Hepatocyte (in vitro differentiated cells): ENCODE results near the gene NHLRC4. TPM values are rescaled to one million over a fixed set of nuclear protein-coding genes. Genes with fewer than 3 reads are reported as not detected.

Experiments used
- DNase-seq: peaks from one replicate; pipeline ENCODE4 v3.0.0-alpha.2; 2016; ENCODE audit warnings: low spot score
- H2AFZ ChIP-seq: fragments of 200-600 bp; sonication (generic); 2 replicates; pipeline ENCODE4 v1.6.0; 2016; ENCODE audit warnings: antibody characterized with exemption, mild to moderate bottlenecking
- H3K27ac ChIP-seq: fragments of 200-600 bp; sonication (generic); 2 replicates; pipeline ENCODE4 v1.5.1; 2016; ENCODE audit warnings: mild to moderate bottlenecking
- H3K27me3 ChIP-seq: fragments of 200-600 bp; sonication (generic); 2 replicates; pipeline ENCODE4 v1.6.1; 2016
- H3K36me3 ChIP-seq: fragments of 200-600 bp; sonication (generic); replicated peaks from 2 replicates; pipeline ENCODE4 v1.5.1; 2016; ENCODE audit warnings: low read depth; ENCODE audit not compliant: insufficient read depth
- H3K4me1 ChIP-seq: fragments of 200-600 bp; sonication (generic); 2 replicates; pipeline ENCODE4 v1.5.1; 2016; ENCODE audit warnings: mild to moderate bottlenecking, moderate library complexity; ENCODE audit not compliant: insufficient read depth
- H3K4me2 ChIP-seq: fragments of 200-600 bp; sonication (generic); 2 replicates; pipeline ENCODE4 v1.6.0; 2016
- H3K4me3 ChIP-seq: fragments of 200-600 bp; sonication (generic); 2 replicates; pipeline ENCODE4 v1.5.1; 2016; ENCODE audit warnings: mild to moderate bottlenecking
- H3K79me2 ChIP-seq: fragments of 200-600 bp; sonication (generic); 2 replicates; pipeline ENCODE4 v1.6.0; 2017; ENCODE audit warnings: mild to moderate bottlenecking
- H3K9me2 ChIP-seq: fragments of 200-600 bp; sonication (generic); replicated peaks from 2 replicates; pipeline ENCODE4 v1.6.0; 2017; ENCODE audit warnings: mild to moderate bottlenecking; ENCODE audit not compliant: insufficient read depth
- H3K9me3 ChIP-seq: fragments of 200-600 bp; sonication (generic); 2 replicates; pipeline ENCODE4 v1.5.1; 2016; ENCODE audit warnings: low read depth, mild to moderate bottlenecking
- H4K20me1 ChIP-seq: fragments of 200-600 bp; sonication (generic); 2 replicates; pipeline ENCODE4 v1.6.0; 2016; ENCODE audit warnings: mild to moderate bottlenecking; ENCODE audit not compliant: insufficient read depth, poor library complexity, severe bottlenecking
- CTCF ChIP-seq: fragments of 200-600 bp; sonication (generic); IDR thresholded peaks from 2 replicates; pipeline ENCODE4 v1.5.1; 2016; ENCODE audit warnings: antibody characterized with exemption, mild to moderate bottlenecking; ENCODE audit not compliant: poor library complexity
- EZH2 ChIP-seq: fragments of 200-600 bp; sonication (generic); IDR thresholded peaks from 2 replicates; pipeline ENCODE4 v1.6.1; 2016; ENCODE audit warnings: antibody characterized with exemption, mild to moderate bottlenecking, borderline replicate concordance
- EZH2phosphoT487 ChIP-seq: fragments of 200-600 bp; sonication (generic); IDR thresholded peaks from one replicate; pipeline ENCODE4 v1.6.1; 2018; ENCODE audit warnings: antibody characterized with exemption, mild to moderate bottlenecking, low read depth, moderate library complexity; ENCODE audit not compliant: unreplicated experiment, severe bottlenecking
- whole genome bisulfite sequencing: methylation state at CpG from one replicate; pipeline ENCODE4 v1.1.6; 2016; ENCODE audit warnings: low lambda C conversion rate; ENCODE audit errors: missing lambda C conversion rate; 5-methylcytosine and 5-hydroxymethylcytosine counted together
- polyA plus RNA-seq: library from polyadenylated mRNA; unstranded; fragments of >200 nt; fragmentation: Nextera tagmentation; extraction: Ambion mirVana; gene quantifications from 2 replicates; pipeline ENCODE4 v1.2.1, GENCODE V29; 2016
- total RNA-seq: library from RNA; depleted of rRNA; stranded (reverse); fragments of >200 nt; gene quantifications from 2 replicates; pipeline ENCODE4 v1.2.3, GENCODE V29; 2014

NHLRC4 gene
- total and polyA plus RNA-seq, 2 experiments from 2014 or later = 0.25 to 1.2 TPM

DNA sequence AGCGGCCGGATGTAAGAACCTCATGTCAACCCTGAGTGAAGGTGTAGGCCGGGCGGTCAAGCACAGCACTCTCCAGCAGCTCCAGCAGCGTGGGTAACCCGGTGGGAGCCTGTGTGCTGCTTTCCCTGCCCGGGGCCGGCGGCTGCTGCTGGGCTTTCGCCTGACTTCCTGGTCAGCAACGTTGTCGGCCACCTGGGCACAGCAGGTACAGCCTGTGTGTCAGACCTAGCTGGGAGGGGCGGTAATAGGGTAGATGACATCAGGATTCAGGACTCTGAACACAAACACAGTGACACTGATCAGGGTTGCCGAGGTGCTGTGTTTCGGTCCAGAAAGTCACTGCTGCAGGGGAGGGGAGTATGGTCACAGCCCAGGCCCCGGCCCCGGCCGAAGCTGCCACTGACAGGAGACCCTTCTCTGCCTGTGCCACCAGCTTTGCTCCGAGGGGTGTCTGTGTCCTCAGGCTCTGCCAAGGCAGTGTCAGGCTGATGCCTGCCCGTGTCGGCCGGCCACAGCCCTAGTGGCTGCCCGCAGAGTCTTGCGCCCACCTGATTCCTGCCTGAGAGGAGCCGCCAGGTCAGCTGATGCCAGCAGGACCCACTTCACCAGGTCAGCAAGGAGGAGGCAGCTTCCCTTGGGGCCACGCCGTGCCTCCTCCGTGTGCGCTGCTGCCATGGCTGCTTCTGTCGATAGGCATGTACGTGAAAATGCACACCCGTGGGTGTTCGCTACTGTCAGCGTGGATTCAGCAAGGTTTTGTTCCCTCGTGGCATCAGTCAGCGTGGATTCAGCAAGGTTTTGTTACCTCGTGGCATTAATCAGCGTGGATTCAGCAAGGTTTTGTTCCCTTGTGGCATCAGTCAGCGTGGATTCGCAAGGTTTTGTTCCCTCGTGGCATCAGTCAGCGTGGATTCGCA is 32.3 kb downstream of the NHLRC4 start:
- peaks cover 93% of the 10 kb centered on the region for H3K79me2 ChIP-seq
- H3K4me3 ChIP-seq = no peak overlapping the region
- H3K9me3 ChIP-seq = no peaks in the 10 kb centered on the region
- WGBS = 97% methylated on average over 38 of the region's 43 CpGs
- H3K9me2 ChIP-seq = no peaks in the 10 kb centered on the region
- no peaks in the 10 kb centered on the region for H3K27me3 ChIP-seq
- H4K20me1 ChIP-seq = peaks cover 29% of the 10 kb centered on the region
- TF ChIP-seq EZH2 (no peak), EZH2phosphoT487 (no peak), CTCF (no peak)
- DNase-seq = peak; percentile 37
- no peak overlapping the region for H3K27ac ChIP-seq
- no peak overlapping the region for H2AFZ ChIP-seq
- H3K4me2 ChIP-seq = no peak overlapping the region
- no peaks in the 10 kb centered on the region for H3K36me3 ChIP-seq
- peaks cover 13% of the 10 kb centered on the region for H3K4me1 ChIP-seq

DNA sequence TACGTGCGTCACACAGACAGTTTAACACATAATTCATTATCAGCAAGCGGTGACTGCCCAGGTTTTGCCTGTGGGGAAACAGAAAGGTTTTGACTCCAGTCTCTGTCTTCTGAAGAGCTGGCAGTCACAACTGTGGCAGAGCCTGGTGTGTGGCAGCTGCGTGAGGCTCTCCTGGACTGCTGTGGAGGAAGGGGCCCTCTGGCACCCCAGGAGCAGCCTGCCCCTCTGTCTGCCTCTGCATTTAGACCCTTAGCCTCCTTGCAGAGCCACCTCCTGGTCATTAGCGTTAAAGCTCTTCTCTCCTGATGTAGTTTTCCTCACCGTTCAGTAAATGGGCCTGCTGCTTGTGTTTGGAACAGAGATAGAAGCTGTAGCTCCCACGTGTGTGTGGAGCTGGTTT is 34.0 kb downstream of the NHLRC4 start:
- H3K9me2 ChIP-seq = no peaks in the 10 kb centered on the region
- peaks cover 25% of the 10 kb centered on the region for H4K20me1 ChIP-seq
- no peak overlapping the region for H3K4me2 ChIP-seq
- peak; percentile 19 for DNase-seq
- no peak overlapping the region for H3K27ac ChIP-seq
- TF ChIP-seq EZH2 (no peak), EZH2phosphoT487 (no peak), CTCF (peak; percentile 26)
- no peak overlapping the region for H2AFZ ChIP-seq
- 60% methylated on average over 7 of the region's 7 CpGs for WGBS
- H3K4me3 ChIP-seq = no peak overlapping the region
- peaks cover 93% of the 10 kb centered on the region for H3K79me2 ChIP-seq
- H3K4me1 ChIP-seq = no peaks in the 10 kb centered on the region
- H3K27me3 ChIP-seq = no peaks in the 10 kb centered on the region
- no peaks in the 10 kb centered on the region for H3K9me3 ChIP-seq
- H3K36me3 ChIP-seq = no peaks in the 10 kb centered on the region

DNA sequence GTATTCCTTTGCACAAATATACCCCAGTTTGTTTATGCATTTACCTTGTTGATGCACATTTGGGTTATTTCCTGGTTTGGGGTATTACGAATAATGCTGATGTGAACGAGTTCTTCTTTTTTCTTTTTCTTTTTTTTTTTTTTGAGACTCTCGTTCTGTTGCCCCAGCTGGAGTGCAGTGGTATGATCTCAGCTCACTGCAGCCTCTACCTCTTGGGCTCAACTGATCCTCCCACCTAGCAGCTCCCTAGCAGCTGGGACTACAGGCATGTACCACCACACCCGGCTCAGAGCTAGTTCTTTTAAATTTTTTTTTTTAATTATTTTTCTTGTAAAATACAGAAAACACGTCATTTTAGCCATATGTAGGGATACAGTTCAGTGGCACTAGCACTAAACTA is 37.1 kb downstream of the NHLRC4 start:
- Histone ChIP-seq H3K4me2 (no peak overlapping the region), H2AFZ (no peak overlapping the region), H4K20me1 (peaks cover 20% of the 10 kb centered on the region), H3K27me3 (no peaks in the 10 kb centered on the region), H3K9me3 (no peaks in the 10 kb centered on the region), H3K9me2 (no peaks in the 10 kb centered on the region), H3K4me3 (no peak overlapping the region), H3K4me1 (no peaks in the 10 kb centered on the region), H3K79me2 (peaks cover 84% of the 10 kb centered on the region), H3K27ac (no peak overlapping the region), H3K36me3 (no peaks in the 10 kb centered on the region)
- 93% methylated on average over 5 of the region's 5 CpGs for WGBS
- TF ChIP-seq EZH2phosphoT487 (no peak), CTCF (no peak)
- DNase-seq = no peak
